Hepatocyte (in vitro differentiated cells): Measurements from ENCODE around the gene WDR72. TPM values are rescaled to one million over a fixed set of nuclear protein-coding genes. Genes with fewer than 3 reads are reported as not detected.
A peak's percentile ranks its signal among the peaks of the same experiment; 100 is the strongest.

Experiments used
- DNase-seq: peaks from one replicate; pipeline ENCODE4 v3.0.0-alpha.2; 2016; ENCODE audit warnings: low spot score
- H2AFZ ChIP-seq: fragments of 200-600 bp; sonication (generic); 2 replicates; pipeline ENCODE4 v1.6.0; 2016; ENCODE audit warnings: antibody characterized with exemption, mild to moderate bottlenecking
- H3K27ac ChIP-seq: fragments of 200-600 bp; sonication (generic); 2 replicates; pipeline ENCODE4 v1.5.1; 2016; ENCODE audit warnings: mild to moderate bottlenecking
- H3K27me3 ChIP-seq: fragments of 200-600 bp; sonication (generic); 2 replicates; pipeline ENCODE4 v1.6.1; 2016
- H3K36me3 ChIP-seq: fragments of 200-600 bp; sonication (generic); replicated peaks from 2 replicates; pipeline ENCODE4 v1.5.1; 2016; ENCODE audit warnings: low read depth; ENCODE audit not compliant: insufficient read depth
- H3K4me1 ChIP-seq: fragments of 200-600 bp; sonication (generic); 2 replicates; pipeline ENCODE4 v1.5.1; 2016; ENCODE audit warnings: mild to moderate bottlenecking, moderate library complexity; ENCODE audit not compliant: insufficient read depth
- H3K4me2 ChIP-seq: fragments of 200-600 bp; sonication (generic); 2 replicates; pipeline ENCODE4 v1.6.0; 2016
- H3K4me3 ChIP-seq: fragments of 200-600 bp; sonication (generic); 2 replicates; pipeline ENCODE4 v1.5.1; 2016; ENCODE audit warnings: mild to moderate bottlenecking
- H3K79me2 ChIP-seq: fragments of 200-600 bp; sonication (generic); 2 replicates; pipeline ENCODE4 v1.6.0; 2017; ENCODE audit warnings: mild to moderate bottlenecking
- H3K9me2 ChIP-seq: fragments of 200-600 bp; sonication (generic); replicated peaks from 2 replicates; pipeline ENCODE4 v1.6.0; 2017; ENCODE audit warnings: mild to moderate bottlenecking; ENCODE audit not compliant: insufficient read depth
- H3K9me3 ChIP-seq: fragments of 200-600 bp; sonication (generic); 2 replicates; pipeline ENCODE4 v1.5.1; 2016; ENCODE audit warnings: low read depth, mild to moderate bottlenecking
- H4K20me1 ChIP-seq: fragments of 200-600 bp; sonication (generic); 2 replicates; pipeline ENCODE4 v1.6.0; 2016; ENCODE audit warnings: mild to moderate bottlenecking; ENCODE audit not compliant: insufficient read depth, poor library complexity, severe bottlenecking
- EZH2 ChIP-seq: fragments of 200-600 bp; sonication (generic); IDR thresholded peaks from 2 replicates; pipeline ENCODE4 v1.6.1; 2016; ENCODE audit warnings: antibody characterized with exemption, mild to moderate bottlenecking, borderline replicate concordance
- EZH2phosphoT487 ChIP-seq: fragments of 200-600 bp; sonication (generic); IDR thresholded peaks from one replicate; pipeline ENCODE4 v1.6.1; 2018; ENCODE audit warnings: antibody characterized with exemption, mild to moderate bottlenecking, low read depth, moderate library complexity; ENCODE audit not compliant: unreplicated experiment, severe bottlenecking
- WGBS: methylation state at CpG from one replicate; pipeline ENCODE4 v1.1.6; 2016; ENCODE audit warnings: low lambda C conversion rate; ENCODE audit errors: missing lambda C conversion rate; 5-methylcytosine and 5-hydroxymethylcytosine counted together
- polyA plus RNA-seq: library from polyadenylated mRNA; unstranded; fragments of >200 nt; fragmentation: Nextera tagmentation; extraction: Ambion mirVana; gene quantifications from 2 replicates; pipeline ENCODE4 v1.2.1, GENCODE V29; 2016
- total RNA-seq: library from RNA; depleted of rRNA; stranded (reverse); fragments of >200 nt; gene quantifications from 2 replicates; pipeline ENCODE4 v1.2.3, GENCODE V29; 2014
- TF ChIP-seq, protein P1 (sequence below): fragments of 200-600 bp; sonication (generic); IDR thresholded peaks from 2 replicates; pipeline ENCODE4 v1.5.1; 2016; ENCODE audit warnings: antibody characterized with exemption, mild to moderate bottlenecking; ENCODE audit not compliant: poor library complexity

WDR72 gene
- total and polyA plus RNA-seq, 2 experiments from 2014 or later, result 3.5 to 6.4 TPM

DNA sequence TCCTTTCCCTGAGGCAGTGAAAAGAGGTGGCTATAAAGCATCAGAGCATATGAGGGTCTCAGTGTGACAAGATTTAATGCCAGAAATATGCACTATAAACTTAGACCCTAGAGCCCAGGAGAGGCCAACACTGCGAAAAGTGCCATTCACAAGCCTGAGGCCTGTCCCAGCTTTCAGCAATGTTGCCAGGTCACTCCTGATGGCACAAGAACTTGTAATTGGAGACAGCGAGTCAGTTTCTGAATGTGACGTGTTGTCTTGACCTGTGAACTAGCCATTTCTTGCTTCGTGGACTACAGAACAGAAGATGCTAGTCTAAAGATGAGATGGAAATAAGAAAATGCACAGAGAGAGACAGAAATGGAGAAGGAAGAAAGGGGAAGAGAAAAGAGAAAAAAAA is 87.9 kb downstream of the WDR72 start:
- Histone ChIP-seq H3K79me2 (no peaks in the 10 kb centered on the region), H3K4me3 (no peak overlapping the region), H2AFZ (no peak overlapping the region), H3K36me3 (no peaks in the 10 kb centered on the region), H3K4me1 (no peaks in the 10 kb centered on the region), H3K4me2 (no peak overlapping the region), H3K27me3 (no peaks in the 10 kb centered on the region), H4K20me1 (no peaks in the 10 kb centered on the region), H3K9me2 (no peaks in the 10 kb centered on the region), H3K9me3 (no peaks in the 10 kb centered on the region), H3K27ac (no peak overlapping the region)
- DNase-seq, result no peak
- WGBS, result 69% methylated on average over 4 of the region's 4 CpGs
- TF ChIP-seq EZH2phosphoT487 (no peak), EZH2 (no peak)
- TF ChIP-seq, protein P1, sequence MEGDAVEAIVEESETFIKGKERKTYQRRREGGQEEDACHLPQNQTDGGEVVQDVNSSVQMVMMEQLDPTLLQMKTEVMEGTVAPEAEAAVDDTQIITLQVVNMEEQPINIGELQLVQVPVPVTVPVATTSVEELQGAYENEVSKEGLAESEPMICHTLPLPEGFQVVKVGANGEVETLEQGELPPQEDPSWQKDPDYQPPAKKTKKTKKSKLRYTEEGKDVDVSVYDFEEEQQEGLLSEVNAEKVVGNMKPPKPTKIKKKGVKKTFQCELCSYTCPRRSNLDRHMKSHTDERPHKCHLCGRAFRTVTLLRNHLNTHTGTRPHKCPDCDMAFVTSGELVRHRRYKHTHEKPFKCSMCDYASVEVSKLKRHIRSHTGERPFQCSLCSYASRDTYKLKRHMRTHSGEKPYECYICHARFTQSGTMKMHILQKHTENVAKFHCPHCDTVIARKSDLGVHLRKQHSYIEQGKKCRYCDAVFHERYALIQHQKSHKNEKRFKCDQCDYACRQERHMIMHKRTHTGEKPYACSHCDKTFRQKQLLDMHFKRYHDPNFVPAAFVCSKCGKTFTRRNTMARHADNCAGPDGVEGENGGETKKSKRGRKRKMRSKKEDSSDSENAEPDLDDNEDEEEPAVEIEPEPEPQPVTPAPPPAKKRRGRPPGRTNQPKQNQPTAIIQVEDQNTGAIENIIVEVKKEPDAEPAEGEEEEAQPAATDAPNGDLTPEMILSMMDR, result no peak

DNA sequence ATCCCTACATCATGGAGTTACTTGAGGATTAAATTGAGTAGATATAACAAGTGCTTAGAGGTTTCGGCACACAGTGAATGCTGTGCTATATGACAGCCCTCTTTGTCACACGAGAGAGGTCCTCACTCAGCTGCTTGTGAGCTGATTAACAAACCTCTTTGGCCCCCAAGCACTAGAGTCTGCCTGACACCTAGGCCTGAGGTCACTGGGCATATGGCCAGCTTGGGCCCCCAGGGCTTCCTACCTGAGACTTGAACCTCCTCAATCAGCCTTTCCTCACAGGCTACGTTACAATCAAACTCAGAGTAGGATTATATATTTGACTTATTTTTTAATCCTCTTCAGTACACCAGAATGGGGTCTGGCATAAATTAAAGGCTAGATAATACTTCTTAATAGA is 88.8 kb downstream of the WDR72 start:
- 86% methylated on average over 3 of the region's 3 CpGs for WGBS
- no peaks in the 10 kb centered on the region for H4K20me1 ChIP-seq
- H3K79me2 ChIP-seq, result no peaks in the 10 kb centered on the region

DNA sequence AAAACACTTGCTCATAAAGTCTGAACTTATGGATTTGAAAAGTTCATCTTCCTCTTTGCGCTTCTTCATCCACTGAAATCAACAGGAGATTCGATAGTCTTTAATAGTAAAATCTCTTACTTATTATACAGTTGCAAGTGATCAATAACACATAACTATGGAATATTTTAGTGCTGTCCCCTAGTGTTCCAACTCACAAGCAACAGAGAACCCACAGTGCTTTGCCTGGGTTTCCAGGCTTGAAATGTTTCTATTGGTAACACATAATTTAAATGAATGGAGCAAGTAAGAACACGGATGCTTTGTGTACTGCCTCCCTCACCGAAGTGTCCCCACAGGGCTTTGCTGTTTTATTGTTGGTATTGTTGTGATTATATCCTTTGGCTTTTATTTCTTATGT is 93.5 kb downstream of the WDR72 start:
- no peaks in the 10 kb centered on the region for H3K4me1 ChIP-seq
- H3K4me2 ChIP-seq, result no peak overlapping the region
- no peaks in the 10 kb centered on the region for H3K9me3 ChIP-seq
- H3K27me3 ChIP-seq, result no peaks in the 10 kb centered on the region
- H3K4me3 ChIP-seq, result no peak overlapping the region
- no peaks in the 10 kb centered on the region for H4K20me1 ChIP-seq
- no peaks in the 10 kb centered on the region for H3K79me2 ChIP-seq
- H3K36me3 ChIP-seq, result no peaks in the 10 kb centered on the region
- TF ChIP-seq, protein P1, result peak; percentile 21
- no peak for TF ChIP-seq EZH2phosphoT487
- no peak for TF ChIP-seq EZH2
- WGBS, result 74% methylated on average over 4 of the region's 4 CpGs
- no peak overlapping the region for H2AFZ ChIP-seq
- H3K27ac ChIP-seq, result no peak overlapping the region
- no peaks in the 10 kb centered on the region for H3K9me2 ChIP-seq
- no peak for DNase-seq

More for the DNA sequence above, 88.8 kb downstream of the WDR72 start:
- no peak for DNase-seq
- H3K9me3 ChIP-seq, result no peaks in the 10 kb centered on the region
- H3K27me3 ChIP-seq, result no peaks in the 10 kb centered on the region
- H3K4me2 ChIP-seq, result no peak overlapping the region
- TF ChIP-seq EZH2 (no peak), EZH2phosphoT487 (no peak)
- TF ChIP-seq, protein P1, result no peak
- no peak overlapping the region for H3K27ac ChIP-seq
- H3K4me1 ChIP-seq, result no peaks in the 10 kb centered on the region
- H3K36me3 ChIP-seq, result no peaks in the 10 kb centered on the region
- no peak overlapping the region for H3K4me3 ChIP-seq
- no peaks in the 10 kb centered on the region for H3K9me2 ChIP-seq
- H2AFZ ChIP-seq, result no peak overlapping the region
